Femur (tissue), 1 donor: ENCODE results near the gene ZNF710.
A peak's percentile ranks its signal among the peaks of the same experiment; 100 is the strongest.

Source experiments
- DNase-seq: peaks from one replicate; pipeline ENCODE4 v3.0.0-alpha.2; 2017

Gene ZNF710

GRCh38 chr15:90020021-90020735 is 19.1 kb downstream of the ZNF710 start:
- peak; percentile 43 for DNase-seq

GRCh38 chr15:90020936-90021507 is 19.9 kb downstream of the ZNF710 start:
- DNase-seq, result no peak

- DNase-seq, result no peak
These were observed 21.2 kb downstream of the ZNF710 start for GRCh38 chr15:90022345-90022744.

GRCh38 chr15:90022905-90023700 is 22.0 kb downstream of the ZNF710 start:
- DNase-seq, result no peak

- no peak for DNase-seq
These were observed 23.3 kb downstream of the ZNF710 start for GRCh38 chr15:90024406-90024805.

- no peak for DNase-seq
These were observed 24.4 kb downstream of the ZNF710 start for GRCh38 chr15:90025489-90026033.

- no peak for DNase-seq
These were observed 27.3 kb downstream of the ZNF710 start for GRCh38 chr15:90028376-90028944.

- DNase-seq, result no peak
These were observed 27.9 kb downstream of the ZNF710 start for GRCh38 chr15:90029024-90029423.

GRCh38 chr15:90030376-90030775 is 29.3 kb downstream of the ZNF710 start:
- DNase-seq, result no peak

GRCh38 chr15:90031231-90031791 is 30.2 kb downstream of the ZNF710 start:
- no peak for DNase-seq

GRCh38 chr15:90033006-90033405 is 31.9 kb downstream of the ZNF710 start:
- DNase-seq, result no peak

- no peak for DNase-seq
These were observed 32.3 kb downstream of the ZNF710 start for GRCh38 chr15:90033448-90033847.

GRCh38 chr15:90035095-90035839 is 34.1 kb downstream of the ZNF710 start:
- DNase-seq, result no peak

- DNase-seq, result peak; percentile 37
These were observed 34.7 kb downstream of the ZNF710 start for GRCh38 chr15:90035840-90036230.

GRCh38 chr15:90036343-90036742 is 35.2 kb downstream of the ZNF710 start:
- DNase-seq, result peak; percentile 22

GRCh38 chr15:90036806-90037510 is 35.8 kb downstream of the ZNF710 start:
- peak; percentile 16 for DNase-seq

GRCh38 chr15:90037511-90037860 is 36.4 kb downstream of the ZNF710 start:
- peak; percentile 14 for DNase-seq

- peak; percentile 16 for DNase-seq
These were observed 37.0 kb downstream of the ZNF710 start for GRCh38 chr15:90037961-90038631.

- DNase-seq, result peak; percentile 8
These were observed 37.5 kb downstream of the ZNF710 start for GRCh38 chr15:90038632-90039095.

GRCh38 chr15:90039996-90040395 is 38.9 kb downstream of the ZNF710 start:
- no peak for DNase-seq

GRCh38 chr15:90040618-90041017 is 39.5 kb downstream of the ZNF710 start:
- DNase-seq, result no peak
